ENCODE measurements around the gene PPP2R1A. TPM values are rescaled to one million over a fixed set of nuclear protein-coding genes. Genes with fewer than 3 reads are reported as not detected.

The PPP2R1A gene
- total and polyA plus RNA-seq, 2 donors (not counting 3 experiments of a cell fraction or from before 2014, with no cell fraction given), result 221 to 253 TPM

GRCh38 chr19:52176574-52176973 lies 13.3 kb upstream of the PPP2R1A start:
- dilution Hi-C loops (cut with MboI; ENCODE audit: extremely low pct_ligation_motif_present, low sequenced_read_pairs), result no loop called here
- Histone ChIP-seq H3K4me2 (ENCODE audit: insufficient read depth, low read length) (no peak overlapping the region), H3K27me3 (ENCODE audit: control insufficient read depth in 2 of 2, insufficient read depth in 2 of 2, low read length in 2 of 2) (no peaks in the 10 kb centered on the region), H3K9ac (replicated peaks; ENCODE audit: extremely low read depth, insufficient read depth, low read length) (no peak overlapping the region), H3K9me1 (replicated peaks; ENCODE audit: control insufficient read depth, extremely low read depth, insufficient read depth, low read length) (no peaks in the 10 kb centered on the region), H4K20me1 (replicated peaks; ENCODE audit: control insufficient read depth, extremely low read depth, insufficient read depth, low read length) (no peaks in the 10 kb centered on the region), H3K36me3 (ENCODE audit: control insufficient read depth in 2 of 2, extremely low read depth in 1 of 2, insufficient read depth in 2 of 2, low read length in 2 of 2) (no peaks in the 10 kb centered on the region), H3K9me3 (replicated peaks; ENCODE audit: control insufficient read depth, insufficient read depth, low read length) (no peaks in the 10 kb centered on the region), H2AFZ (ENCODE audit: low read depth, low read length) (no peak overlapping the region), H3K4me1 (ENCODE audit: control insufficient read depth, extremely low read depth, insufficient read depth, low read length) (peaks cover 4% of the 10 kb centered on the region), H3K4me3 (replicated peaks in 1 of 3; ENCODE audit: insufficient read depth in 1 of 3, low read depth in 1 of 3, low read length in 3 of 3) (no peak overlapping the region), H3K27ac (ENCODE audit: insufficient read depth, low read depth, low read length) (no peak overlapping the region), H3K79me2 (ENCODE audit: control insufficient read depth, insufficient read depth, low read length) (no peaks in the 10 kb centered on the region)
- DNase-seq (ENCODE audit: low read depth, low spot score) (no peak), FAIRE-seq (no peak)
- CTCF ChIA-PET, result no interaction called here
- intact Hi-C loops (cut with micrococcal nuclease), result no loop called here
- POLR2A ChIA-PET, result no interaction called here
- BruUV-seq (replicated peaks), result no TSS peak
- TF ChIP-seq FOS (IDR thresholded peaks at IDR 0.05; ENCODE audit: borderline replicate concordance, insufficient read depth, low read length) (no peak), MAX (IDR thresholded peaks at IDR 0.05; ENCODE audit: insufficient read depth, insufficient read length) (no peak), POLR2A (IDR thresholded peaks at IDR 0.05; ENCODE audit: low read depth, low read length) (no peak), JUN (IDR thresholded peaks at IDR 0.05; ENCODE audit: borderline replicate concordance, insufficient read depth, insufficient read length, low read depth) (no peak), EZH2 (IDR thresholded peaks at IDR 0.05; ENCODE audit: borderline replicate concordance, low read depth, low read length, severe bottlenecking) (no peak), MYC (IDR thresholded peaks at IDR 0.05; ENCODE audit: low read depth, low read length) (no peak), CTCF (IDR thresholded peaks at IDR 0.05; ENCODE audit: extremely low read depth in 1 of 2, insufficient read depth in 1 of 2, low read depth in 1 of 2, low read length in 2 of 2) (no peak), POLR2AphosphoS5 (IDR thresholded peaks at IDR 0.05; ENCODE audit: insufficient read depth, low read depth, low read length) (no peak), GATA2 (IDR thresholded peaks at IDR 0.05; ENCODE audit: insufficient read depth, insufficient read length, low read depth, low read length) (no peak)
